Measurements from ENCODE around the gene COL4A4. TPM values are rescaled to one million over a fixed set of nuclear protein-coding genes. Genes with fewer than 3 reads are reported as not detected.

Gene COL4A4
- total RNA-seq, 1 donor = 0.36 TPM

GRCh38 chr2:227118353-227118752 is 45.7 kb downstream of the COL4A4 start:
- Histone ChIP-seq H3K4me2 (ENCODE audit: insufficient read depth, low read length) (no peak overlapping the region), H3K9me3 (ENCODE audit: low read depth, low read length) (no peaks in the 10 kb centered on the region), H3K36me3 (ENCODE audit: insufficient read depth, low read length) (no peaks in the 10 kb centered on the region), H4K20me1 (ENCODE audit: insufficient read depth, low read length) (no peaks in the 10 kb centered on the region), H3K79me2 (ENCODE audit: insufficient read depth, low read length) (no peaks in the 10 kb centered on the region), H3K4me1 (ENCODE audit: insufficient read depth, low read length) (no peaks in the 10 kb centered on the region), H3K27me3 (ENCODE audit: insufficient read depth, low read length) (no peaks in the 10 kb centered on the region), H2AFZ (ENCODE audit: low read length) (no peak overlapping the region), H3K4me3 (ENCODE audit: insufficient read depth, low read length) (no peak overlapping the region), H3K27ac (ENCODE audit: low read depth, low read length) (no peak overlapping the region)
- no peak for TF ChIP-seq CTCF (IDR thresholded peaks at IDR 0.05; ENCODE audit: extremely low read depth, low read depth, low read length)
- DNase-seq (ENCODE audit: insufficient read length, low spot score, missing footprints) = no peak

DNA sequence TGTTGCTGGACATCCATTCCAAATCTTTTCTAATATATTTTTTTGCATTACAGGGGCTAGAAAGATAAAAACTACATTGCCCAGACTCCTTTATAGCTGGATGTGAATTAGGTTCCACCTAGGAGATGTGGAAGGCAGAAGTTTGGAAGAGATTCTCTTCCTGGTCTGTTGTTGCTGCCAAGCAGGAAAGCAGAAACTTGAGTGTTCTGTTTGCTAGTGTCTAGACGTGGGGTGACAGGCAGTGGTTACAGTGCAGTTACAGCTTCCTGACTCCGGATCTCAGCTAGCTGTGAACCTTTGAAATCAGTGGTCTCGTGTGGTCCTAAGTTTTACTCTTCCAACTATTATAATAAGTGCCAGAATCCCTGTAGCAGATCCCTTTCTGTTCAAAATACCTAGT is 46.2 kb downstream of the COL4A4 start:
- no peaks in the 10 kb centered on the region for H4K20me1 ChIP-seq (ENCODE audit: insufficient read depth, low read length)
- no peak overlapping the region for H3K4me2 ChIP-seq (ENCODE audit: insufficient read depth, low read length)
- DNase-seq (ENCODE audit: insufficient read length, low spot score, missing footprints) = no peak
- no peaks in the 10 kb centered on the region for H3K27me3 ChIP-seq (ENCODE audit: insufficient read depth, low read length)
- no peaks in the 10 kb centered on the region for H3K4me1 ChIP-seq (ENCODE audit: insufficient read depth, low read length)
- no peaks in the 10 kb centered on the region for H3K79me2 ChIP-seq (ENCODE audit: insufficient read depth, low read length)
- no peak overlapping the region for H2AFZ ChIP-seq (ENCODE audit: low read length)
- no peak overlapping the region for H3K27ac ChIP-seq (ENCODE audit: low read depth, low read length)
- no peak overlapping the region for H3K4me3 ChIP-seq (ENCODE audit: insufficient read depth, low read length)
- H3K9me3 ChIP-seq (ENCODE audit: low read depth, low read length) = no peaks in the 10 kb centered on the region
- H3K36me3 ChIP-seq (ENCODE audit: insufficient read depth, low read length) = no peaks in the 10 kb centered on the region
- no peak for TF ChIP-seq CTCF (IDR thresholded peaks at IDR 0.05; ENCODE audit: extremely low read depth, low read depth, low read length)

DNA sequence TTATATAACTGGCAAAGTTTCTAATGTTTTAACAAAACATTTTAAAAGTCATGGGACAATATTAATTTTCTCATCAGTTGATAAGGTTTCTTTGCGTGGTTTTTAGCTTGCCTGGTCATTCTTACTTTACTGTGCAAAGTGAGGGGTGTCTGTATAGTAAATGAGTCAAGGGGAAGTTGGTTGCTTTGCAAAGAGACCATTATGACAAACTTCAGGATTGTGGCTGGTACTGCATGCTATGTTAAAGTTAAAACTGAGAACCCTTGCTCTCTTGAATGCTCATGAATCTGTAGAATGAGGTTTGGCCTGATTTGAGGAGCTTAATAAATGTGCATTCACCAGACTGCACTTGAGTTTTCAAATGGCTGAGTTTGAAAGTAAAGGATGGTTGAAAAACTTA is 47.0 kb downstream of the COL4A4 start:
- Histone ChIP-seq H3K79me2 (ENCODE audit: insufficient read depth, low read length) (no peaks in the 10 kb centered on the region), H3K4me1 (ENCODE audit: insufficient read depth, low read length) (no peaks in the 10 kb centered on the region), H3K36me3 (ENCODE audit: insufficient read depth, low read length) (no peaks in the 10 kb centered on the region), H3K27ac (ENCODE audit: low read depth, low read length) (no peak overlapping the region), H3K9me3 (ENCODE audit: low read depth, low read length) (no peaks in the 10 kb centered on the region), H3K4me2 (ENCODE audit: insufficient read depth, low read length) (no peak overlapping the region), H2AFZ (ENCODE audit: low read length) (no peak overlapping the region), H3K4me3 (ENCODE audit: insufficient read depth, low read length) (no peak overlapping the region), H3K27me3 (ENCODE audit: insufficient read depth, low read length) (no peaks in the 10 kb centered on the region), H4K20me1 (ENCODE audit: insufficient read depth, low read length) (no peaks in the 10 kb centered on the region)
- no peak for DNase-seq (ENCODE audit: insufficient read length, low spot score, missing footprints)
- TF ChIP-seq CTCF (IDR thresholded peaks at IDR 0.05; ENCODE audit: extremely low read depth, low read depth, low read length) = no peak

DNA sequence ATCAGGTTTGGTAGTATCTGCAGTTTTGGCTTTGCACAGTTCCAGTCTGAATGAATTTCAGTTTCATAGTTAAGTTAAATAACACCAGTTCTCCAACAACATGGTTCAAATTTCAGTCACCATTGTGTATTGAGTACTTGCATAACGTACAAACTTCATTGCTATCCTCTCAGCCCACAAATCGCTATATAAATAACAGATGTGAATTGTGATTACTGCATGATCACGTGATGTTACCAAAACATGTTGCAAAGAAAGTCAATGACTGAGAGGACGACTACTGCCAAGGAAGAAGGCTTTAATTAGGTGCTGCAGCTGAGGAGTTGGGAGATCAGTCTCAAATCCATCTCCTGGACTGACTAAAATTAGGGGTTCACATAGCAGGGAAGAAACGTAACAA is 48.2 kb downstream of the COL4A4 start:
- H4K20me1 ChIP-seq (ENCODE audit: insufficient read depth, low read length) = no peaks in the 10 kb centered on the region

More for the DNA sequence above, 48.2 kb downstream of the COL4A4 start:
- no peaks in the 10 kb centered on the region for H3K9me3 ChIP-seq (ENCODE audit: low read depth, low read length)
- DNase-seq (ENCODE audit: insufficient read length, low spot score, missing footprints) = no peak
- H3K27me3 ChIP-seq (ENCODE audit: insufficient read depth, low read length) = no peaks in the 10 kb centered on the region
- no peak for TF ChIP-seq CTCF (IDR thresholded peaks at IDR 0.05; ENCODE audit: extremely low read depth, low read depth, low read length)
- no peak overlapping the region for H3K4me3 ChIP-seq (ENCODE audit: insufficient read depth, low read length)
- H3K36me3 ChIP-seq (ENCODE audit: insufficient read depth, low read length) = no peaks in the 10 kb centered on the region
- no peak overlapping the region for H3K4me2 ChIP-seq (ENCODE audit: insufficient read depth, low read length)
- no peak overlapping the region for H2AFZ ChIP-seq (ENCODE audit: low read length)
- H3K27ac ChIP-seq (ENCODE audit: low read depth, low read length) = no peak overlapping the region
- no peaks in the 10 kb centered on the region for H3K79me2 ChIP-seq (ENCODE audit: insufficient read depth, low read length)
- H3K4me1 ChIP-seq (ENCODE audit: insufficient read depth, low read length) = no peaks in the 10 kb centered on the region

Measured in osteoblast (primary cell).